SK-N-SH (cell line): ENCODE measurements around the gene TSPAN4. TPM values are rescaled to one million over a fixed set of nuclear protein-coding genes. Genes with fewer than 3 reads are reported as not detected.

Experiments used
- CTCF ChIA-PET: fragments of 300-600, 350-600 bp; formaldehyde crosslinking; extraction: SDS; loops from one replicate; lab custom pipeline; 2021; lab: Yijun Ruan, JAX
- POLR2A ChIA-PET: fragments of 350-600 bp; sonication (Branson Sonifier 250); formaldehyde crosslinking; extraction: SDS; loops from one replicate; lab custom pipeline; 2020; ENCODE audit warnings: antibody characterized with exemption, inconsistent platforms; lab: Yijun Ruan, JAX
- DNase-seq: peaks from one replicate; pipeline ENCODE4 v3.0.0; 2012
- H2AFZ ChIP-seq: fragments of 200-600 bp; sonication (generic); 2 replicates; pipeline ENCODE4 v1.8.1; 2016; ENCODE audit warnings: antibody characterized with exemption, mild to moderate bottlenecking, low read depth
- H3F3A ChIP-seq: fragments of 200-600 bp; sonication (generic); replicated peaks from 2 replicates; pipeline ENCODE3; 2016; ENCODE audit warnings: antibody characterized with exemption, mild to moderate bottlenecking; ENCODE audit not compliant: insufficient read depth
- H3K27ac ChIP-seq, 2 experiments: fragments of 200-500 bp in 1 of 2; fragments of 200-600 bp in 1 of 2; sonication (Bioruptor generic) in 1 of 2; sonication (generic), shearing (Covaris generic) in 1 of 2; 2 replicates each; pipeline versions ENCODE4 v1.5.1 to v1.6.1; 2014 to 2016; ENCODE audit warnings: low read depth in 2 of 2, inconsistent platforms in 1 of 2, low read length in 1 of 2, mild to moderate bottlenecking in 1 of 2, mixed read lengths in 1 of 2
- H3K27me3 ChIP-seq: fragments of 200-600 bp; sonication (generic), shearing (Covaris generic); 2 replicates; pipeline ENCODE4 v1.6.1; 2016; ENCODE audit warnings: mixed run types; ENCODE audit not compliant: insufficient read depth
- H3K36me3 ChIP-seq, 2 experiments: fragments of 200-500 bp in 1 of 2; fragments of 200-600 bp in 1 of 2; sonication (Bioruptor generic) in 1 of 2; sonication (generic) in 1 of 2; replicated peaks in 1 of 2; 2 replicates each; pipeline versions ENCODE3 to v1.5.1; 2014 to 2016; ENCODE audit warnings: low read length in 1 of 2, mild to moderate bottlenecking in 1 of 2; ENCODE audit not compliant: insufficient read depth in 2 of 2, control insufficient read depth in 1 of 2
- H3K4me1 ChIP-seq, 2 experiments: fragments of 200-500 bp in 1 of 2; fragments of 200-600 bp in 1 of 2; sonication (Bioruptor generic) in 1 of 2; sonication (generic), shearing (Covaris generic) in 1 of 2; 2 replicates each; pipeline versions ENCODE4 v1.5.1 to v1.6.1; 2014 to 2016; ENCODE audit warnings: low read depth in 1 of 2, low read length in 1 of 2, mixed run types in 1 of 2; ENCODE audit not compliant: insufficient read depth in 2 of 2, control insufficient read depth in 1 of 2
- H3K4me2 ChIP-seq: fragments of 200-600 bp; sonication (generic), shearing (Covaris generic); 2 replicates; pipeline ENCODE4 v1.6.1; 2017; ENCODE audit warnings: mixed run types
- H3K4me3 ChIP-seq, 2 experiments: fragments of 200-500 bp in 1 of 2; fragments of 200-600 bp in 1 of 2; sonication (Bioruptor generic) in 1 of 2; sonication (generic), shearing (Covaris generic) in 1 of 2; 2 replicates each; pipeline versions ENCODE4 v1.5.1 to v1.8.1; 2014 to 2016; ENCODE audit warnings: low read depth in 2 of 2, inconsistent platforms in 1 of 2, low read length in 1 of 2, mild to moderate bottlenecking in 1 of 2, mixed read lengths in 1 of 2, moderate library complexity in 1 of 2
- H3K79me2 ChIP-seq: fragments of 200-600 bp; sonication (generic); 2 replicates; pipeline ENCODE4 v1.8.1; 2017; ENCODE audit warnings: mild to moderate bottlenecking; ENCODE audit not compliant: insufficient read depth
- H3K9ac ChIP-seq: fragments of 200-600 bp; sonication (generic); 2 replicates; pipeline ENCODE4 v1.6.1; 2017; ENCODE audit warnings: mixed run types
- H3K9me2 ChIP-seq: fragments of 200-600 bp; sonication (generic); 2 replicates; pipeline ENCODE4 v1.6.1; 2017; ENCODE audit warnings: mixed run types
- H3K9me3 ChIP-seq: fragments of 200-600 bp; sonication (generic); 2 replicates; pipeline ENCODE4 v1.6.1; 2017; ENCODE audit warnings: mixed run types, mild to moderate bottlenecking, moderate library complexity
- H4K20me1 ChIP-seq: fragments of 200-600 bp; sonication (generic); 2 replicates; pipeline ENCODE4 v1.6.1; 2017; ENCODE audit warnings: mild to moderate bottlenecking, mixed run types; ENCODE audit not compliant: insufficient read depth
- EZH2phosphoT487 ChIP-seq: fragments of 200-600 bp; sonication (generic); IDR thresholded peaks from 2 replicates; pipeline ENCODE4 v1.6.1; 2017; ENCODE audit warnings: low read depth, mixed run types, mild to moderate bottlenecking, antibody characterized with exemption, moderate library complexity, borderline replicate concordance
- GABPA ChIP-seq: IDR thresholded peaks from 2 replicates; pipeline ENCODE4 v1.4.0; 2012; ENCODE audit warnings: low read depth, mild to moderate bottlenecking
- GATA2 ChIP-seq: sonication (generic); formaldehyde crosslinking; IDR thresholded peaks from 2 replicates; pipeline ENCODE4 v1.5.0; 2020; ENCODE audit warnings: mild to moderate bottlenecking, missing genetic modification reagents
- IRF3 ChIP-seq: fragments of 150-350 bp; IDR thresholded peaks from 2 replicates; pipeline ENCODE4 v1.6.1; 2016; ENCODE audit warnings: mild to moderate bottlenecking, low read depth, low read length
- JUND ChIP-seq: IDR thresholded peaks from 2 replicates; pipeline ENCODE4 v1.4.0; 2012
- MAX ChIP-seq: IDR thresholded peaks from 2 replicates; pipeline ENCODE4 v1.4.0; 2012; ENCODE audit warnings: low read depth
- MEF2A ChIP-seq: IDR thresholded peaks from 2 replicates; pipeline ENCODE4 v1.4.0; 2012; ENCODE audit warnings: low read depth, borderline replicate concordance
- MXI1 ChIP-seq: IDR thresholded peaks from 2 replicates; pipeline ENCODE4 v1.6.1; 2012; ENCODE audit warnings: mild to moderate bottlenecking, low read depth, low read length, improper control_type of control experiment
- NFIC ChIP-seq: IDR thresholded peaks from 2 replicates; pipeline ENCODE4 v1.4.0; 2012; ENCODE audit warnings: borderline replicate concordance
- NRF1 ChIP-seq: IDR thresholded peaks from 2 replicates; pipeline ENCODE4 v1.6.1; 2012; ENCODE audit warnings: low read depth, mild to moderate bottlenecking, low read length
- POLR2AphosphoS5 ChIP-seq: IDR thresholded peaks from 2 replicates; pipeline ENCODE4 v1.6.1; 2012; ENCODE audit warnings: low read depth, low read length
- RAD21 ChIP-seq: IDR thresholded peaks from 2 replicates; pipeline ENCODE4 v1.6.1; 2012; ENCODE audit warnings: mild to moderate bottlenecking, low read length
- RCOR1 ChIP-seq: fragments of 150-350 bp; IDR thresholded peaks from 2 replicates; pipeline ENCODE4 v1.6.1; 2017; ENCODE audit warnings: antibody characterized with exemption, low read length
- REST ChIP-seq: IDR thresholded peaks from 2 replicates; pipeline ENCODE4 v1.6.1; 2012; ENCODE audit warnings: mild to moderate bottlenecking, low read depth, low read length, moderate library complexity
- RXRA ChIP-seq: IDR thresholded peaks from 2 replicates; pipeline ENCODE4 v1.4.0; 2012; ENCODE audit warnings: low read depth, mild to moderate bottlenecking, borderline replicate concordance
- TAF1 ChIP-seq: IDR thresholded peaks from 2 replicates; pipeline ENCODE4 v1.6.1; 2012; ENCODE audit warnings: low read depth, mild to moderate bottlenecking, low read length, moderate library complexity, borderline replicate concordance
- USF2 ChIP-seq: fragments of 150-350 bp; IDR thresholded peaks from 2 replicates; pipeline ENCODE4 v1.6.1; 2017; ENCODE audit warnings: antibody characterized with exemption, low read length, low read depth, borderline replicate concordance
- YY1 ChIP-seq: IDR thresholded peaks from 2 replicates; pipeline ENCODE4 v1.4.0; 2012; ENCODE audit warnings: low read depth, mild to moderate bottlenecking
- ZBTB33 ChIP-seq: IDR thresholded peaks from 2 replicates; pipeline ENCODE4 v1.4.0; 2012; ENCODE audit warnings: low read depth, borderline replicate concordance
- WGBS: methylation state at CpG from one replicate; pipeline ENCODE4 v1.1.6; 2017; ENCODE audit warnings: low lambda C conversion rate; 5-methylcytosine and 5-hydroxymethylcytosine counted together
- polyA plus RNA-seq, 3 experiments: library from polyadenylated mRNA; depleted of rRNA; stranded (reverse); fragments of >200 nt; gene quantifications; 2 replicates each; pipeline ENCODE4 v1.2.3, GENCODE V29; 2012

TSPAN4 gene
- polyA plus RNA-seq, 1 of the 3 experiments (the other 2 are of a cell fraction), result 226 TPM

GRCh38 chr11:831961-832528 is 10.6 kb upstream of the TSPAN4 start:
- POLR2A ChIA-PET, result interaction anchor here (1.2 to 3.0 kb wide), 5 partner anchors 9 to 93 kb away, joined by 4 to 15 read pairs (median 9); partner anchors contain the start of genes PNPLA2 and TSPAN4
- Histone ChIP-seq H3K9me3 (no peaks in the 10 kb centered on the region), H2AFZ (no peak overlapping the region), H3K9ac (peak overlapping the region; percentile 80), H3K4me2 (peak overlapping the region; percentile 100), H3K27ac (peak overlapping the region; percentile 65 to 82), H3K9me2 (no peaks in the 10 kb centered on the region)
- TF ChIP-seq GATA2 (no peak), POLR2AphosphoS5 (no peak), RXRA (no peak), RCOR1 (no peak), YY1 (no peak), NRF1 (no peak), ZBTB33 (no peak), IRF3 (no peak), MAX (no peak), TAF1 (no peak), USF2 (no peak), JUND (no peak), REST (no peak), EZH2phosphoT487 (no peak), MXI1 (no peak), NFIC (no peak), MEF2A (no peak), GABPA (no peak), RAD21 (no peak)
- TF ChIP-seq, all 33 proteins: peak for 0
- DNase-seq, result no peak
- CTCF ChIA-PET, result interaction anchor here (0.8 to 2.3 kb wide), 4 partner anchors 13 to 93 kb away, joined by 3 to 9 read pairs (median 6); partner anchors contain the start of gene PNPLA2
- Histone ChIP-seq H3K36me3 (peaks cover 7 to 10% of the 10 kb centered on the region in 2 experiments), H4K20me1 (peaks cover 25% of the 10 kb centered on the region), H3K4me1 (peaks cover 14 to 37% of the 10 kb centered on the region in 2 experiments; a peak in 2 of 4 replicates), H3F3A (peaks cover 23% of the 10 kb centered on the region), H3K4me3 (peak overlapping the region; percentile 79 to 81), H3K79me2 (peaks cover 58% of the 10 kb centered on the region), H3K27me3 (no peaks in the 10 kb centered on the region)
- 41% methylated on average over 7 of the region's 23 CpGs for WGBS
